Activated T-helper 17 cell treated with anti-CD3 and anti-CD28 coated beads, Interleukin-2, amount 50 U/mL, for 72 hours (primary cell): ENCODE data around the gene TMSB4X. TPM values are rescaled to one million over a fixed set of nuclear protein-coding genes. Genes with fewer than 3 reads are reported as not detected.
"Not testable (repeated sequence)": the region's sequence is repeated elsewhere in the genome, so short reads cannot be mapped to it uniquely, and the experiment has no call there.

Experiments used
- ATAC-seq: fragments of 150-1000 bp; cut with Tn5 transposase; replicated peaks from 2 replicates; pipeline ENCODE4 v1.10.0; 2021; ENCODE audit warnings: mild to moderate bottlenecking, moderate library complexity
- H3K27ac Mint-ChIP-seq: one replicate; pipeline ENCODE4 v1.8.0; 2022; ENCODE audit warnings: mixed read lengths
- H3K27me3 Mint-ChIP-seq: one replicate; pipeline ENCODE4 v1.8.0; 2022; ENCODE audit warnings: mixed read lengths
- H3K36me3 Mint-ChIP-seq: one replicate; pipeline ENCODE4 v1.8.0; 2022; ENCODE audit warnings: low read depth, mild to moderate bottlenecking, mixed read lengths
- H3K4me1 Mint-ChIP-seq: one replicate; pipeline ENCODE4 v1.8.0; 2022; ENCODE audit warnings: mixed read lengths
- H3K4me3 Mint-ChIP-seq: one replicate; pipeline ENCODE4 v1.8.0; 2022; ENCODE audit warnings: mild to moderate bottlenecking, mixed read lengths
- H3K9me3 Mint-ChIP-seq: one replicate; pipeline ENCODE4 v1.8.0; 2022; ENCODE audit warnings: mixed read lengths
- total RNA-seq, 2 donors: library from RNA; stranded (reverse); gene quantifications; one replicate each; pipeline ENCODE4 v1.2.3, GENCODE V29; 2022

The TMSB4X gene
- total RNA-seq, 2 donors from 2014 or later: 6,631 to 7,873 TPM

GRCh38 chrX:13007519-13008188 is 32.7 kb downstream of the TMSB4X start:
- no peak for ATAC-seq
- peak overlapping the region; percentile 82 for H3K4me3 Mint-ChIP-seq
- H3K27ac Mint-ChIP-seq: no peak overlapping the region
- H3K36me3 Mint-ChIP-seq: peaks cover 6% of the 10 kb centered on the region
- H3K27me3 Mint-ChIP-seq: no peaks in the 10 kb centered on the region
- H3K4me1 Mint-ChIP-seq: peaks cover 34% of the 10 kb centered on the region
- no peaks in the 10 kb centered on the region for H3K9me3 Mint-ChIP-seq

- H3K27me3 Mint-ChIP-seq: no peaks in the 10 kb centered on the region
- no peak for ATAC-seq
- peak overlapping the region; percentile 82 for H3K4me3 Mint-ChIP-seq
- peaks cover 6% of the 10 kb centered on the region for H3K36me3 Mint-ChIP-seq
- no peaks in the 10 kb centered on the region for H3K9me3 Mint-ChIP-seq
- H3K4me1 Mint-ChIP-seq: peaks cover 37% of the 10 kb centered on the region
- H3K27ac Mint-ChIP-seq: no peak overlapping the region
These were observed 33.3 kb downstream of the TMSB4X start for GRCh38 chrX:13008189-13008533.

- Mint-ChIP-seq H3K4me1 (peaks cover 44% of the 10 kb centered on the region), H3K4me3 (no peak overlapping the region), H3K9me3 (no peaks in the 10 kb centered on the region), H3K27ac (no peak overlapping the region), H3K36me3 (peaks cover 6% of the 10 kb centered on the region), H3K27me3 (no peaks in the 10 kb centered on the region)
- no peak for ATAC-seq
These were observed 33.9 kb downstream of the TMSB4X start for GRCh38 chrX:13008851-13009250.

- Mint-ChIP-seq H3K4me3 (no peak overlapping the region), H3K27ac (no peak overlapping the region), H3K4me1 (peaks cover 44% of the 10 kb centered on the region), H3K9me3 (no peaks in the 10 kb centered on the region), H3K36me3 (peaks cover 6% of the 10 kb centered on the region), H3K27me3 (no peaks in the 10 kb centered on the region)
- no peak for ATAC-seq
These were observed 34.4 kb downstream of the TMSB4X start for GRCh38 chrX:13009273-13009672.

GRCh38 chrX:13009844-13010243 is 34.9 kb downstream of the TMSB4X start:
- Mint-ChIP-seq H3K4me3 (no peak overlapping the region), H3K27ac (no peak overlapping the region), H3K36me3 (peaks cover 6% of the 10 kb centered on the region), H3K4me1 (peaks cover 39% of the 10 kb centered on the region), H3K9me3 (no peaks in the 10 kb centered on the region), H3K27me3 (no peaks in the 10 kb centered on the region)
- no peak for ATAC-seq

GRCh38 chrX:13010546-13010945 is 35.6 kb downstream of the TMSB4X start:
- no peak for ATAC-seq
- Mint-ChIP-seq H3K4me3 (no peak overlapping the region), H3K27ac (no peak overlapping the region), H3K27me3 (no peaks in the 10 kb centered on the region), H3K9me3 (no peaks in the 10 kb centered on the region), H3K36me3 (peaks cover 5% of the 10 kb centered on the region), H3K4me1 (peaks cover 37% of the 10 kb centered on the region)

- no peaks in the 10 kb centered on the region for H3K27me3 Mint-ChIP-seq
- no peaks in the 10 kb centered on the region for H3K36me3 Mint-ChIP-seq
- H3K9me3 Mint-ChIP-seq: no peaks in the 10 kb centered on the region
- peaks cover 22% of the 10 kb centered on the region for H3K4me1 Mint-ChIP-seq
- peak overlapping the region; percentile 91 for H3K27ac Mint-ChIP-seq
- peak overlapping the region; percentile 80 for H3K4me3 Mint-ChIP-seq
- peak; percentile 92 for ATAC-seq
These were observed 38.6 kb downstream of the TMSB4X start for GRCh38 chrX:13013363-13014110.

- H3K4me3 Mint-ChIP-seq: peak overlapping the region; percentile 80
- H3K27ac Mint-ChIP-seq: peak overlapping the region; percentile 91
- no peaks in the 10 kb centered on the region for H3K27me3 Mint-ChIP-seq
- H3K4me1 Mint-ChIP-seq: peaks cover 22% of the 10 kb centered on the region
- no peaks in the 10 kb centered on the region for H3K9me3 Mint-ChIP-seq
- H3K36me3 Mint-ChIP-seq: no peaks in the 10 kb centered on the region
- ATAC-seq: peak; percentile 58
These were observed 39.5 kb downstream of the TMSB4X start for GRCh38 chrX:13014111-13015096.

- ATAC-seq: no peak
- no peaks in the 10 kb centered on the region for H3K36me3 Mint-ChIP-seq
- H3K27me3 Mint-ChIP-seq: no peaks in the 10 kb centered on the region
- peak overlapping the region; percentile 36 for H3K27ac Mint-ChIP-seq
- peak overlapping the region; percentile 7 for H3K4me3 Mint-ChIP-seq
- H3K4me1 Mint-ChIP-seq: peaks cover 18% of the 10 kb centered on the region
- H3K9me3 Mint-ChIP-seq: no peaks in the 10 kb centered on the region
These were observed 40.8 kb downstream of the TMSB4X start for GRCh38 chrX:13015536-13016236.

GRCh38 chrX:13016731-13017130 is 41.8 kb downstream of the TMSB4X start:
- H3K36me3 Mint-ChIP-seq, H3K27ac Mint-ChIP-seq, ATAC-seq, H3K9me3 Mint-ChIP-seq, H3K27me3 Mint-ChIP-seq: not testable (repeated sequence)
- Mint-ChIP-seq H3K4me1 (peaks cover 18% of the 10 kb centered on the region), H3K4me3 (peak overlapping the region; percentile 10)

- Mint-ChIP-seq H3K27me3 (no peaks in the 10 kb centered on the region), H3K27ac (peak overlapping the region; percentile 49), H3K4me3 (peak overlapping the region; percentile 85), H3K4me1 (peaks cover 22% of the 10 kb centered on the region), H3K9me3 (peaks cover 3% of the 10 kb centered on the region), H3K36me3 (no peaks in the 10 kb centered on the region)
- no peak for ATAC-seq
These were observed 48.0 kb downstream of the TMSB4X start for GRCh38 chrX:13022926-13023325.

GRCh38 chrX:13023567-13023966 is 48.7 kb downstream of the TMSB4X start:
- ATAC-seq: peak; percentile 23
- Mint-ChIP-seq H3K4me1 (peaks cover 22% of the 10 kb centered on the region), H3K36me3 (no peaks in the 10 kb centered on the region), H3K4me3 (peak overlapping the region; percentile 85), H3K9me3 (peaks cover 3% of the 10 kb centered on the region), H3K27ac (peak overlapping the region; percentile 27), H3K27me3 (no peaks in the 10 kb centered on the region)

- Mint-ChIP-seq H3K4me3 (peak overlapping the region; percentile 85), H3K4me1 (peaks cover 22% of the 10 kb centered on the region), H3K27me3 (no peaks in the 10 kb centered on the region), H3K27ac (peak overlapping the region; percentile 27), H3K36me3 (no peaks in the 10 kb centered on the region), H3K9me3 (peaks cover 3% of the 10 kb centered on the region)
- ATAC-seq: no peak
These were observed 49.1 kb downstream of the TMSB4X start for GRCh38 chrX:13023979-13024378.

- ATAC-seq: no peak
- Mint-ChIP-seq H3K36me3 (no peaks in the 10 kb centered on the region), H3K9me3 (peaks cover 3% of the 10 kb centered on the region), H3K4me3 (peak overlapping the region; percentile 85), H3K4me1 (peaks cover 22% of the 10 kb centered on the region), H3K27ac (peak overlapping the region; percentile 97), H3K27me3 (no peaks in the 10 kb centered on the region)
These were observed 50.1 kb downstream of the TMSB4X start for GRCh38 chrX:13024986-13025385.
